Middle frontal gyrus (tissue), 1 donor: ENCODE results near the gene C1orf210.

Experiments
- DNase-seq: peaks from one replicate; pipeline ENCODE4 v3.0.0-alpha.2; 2015; ENCODE audit warnings: low spot score; ENCODE audit errors: extremely low spot score

Gene C1orf210

DNA sequence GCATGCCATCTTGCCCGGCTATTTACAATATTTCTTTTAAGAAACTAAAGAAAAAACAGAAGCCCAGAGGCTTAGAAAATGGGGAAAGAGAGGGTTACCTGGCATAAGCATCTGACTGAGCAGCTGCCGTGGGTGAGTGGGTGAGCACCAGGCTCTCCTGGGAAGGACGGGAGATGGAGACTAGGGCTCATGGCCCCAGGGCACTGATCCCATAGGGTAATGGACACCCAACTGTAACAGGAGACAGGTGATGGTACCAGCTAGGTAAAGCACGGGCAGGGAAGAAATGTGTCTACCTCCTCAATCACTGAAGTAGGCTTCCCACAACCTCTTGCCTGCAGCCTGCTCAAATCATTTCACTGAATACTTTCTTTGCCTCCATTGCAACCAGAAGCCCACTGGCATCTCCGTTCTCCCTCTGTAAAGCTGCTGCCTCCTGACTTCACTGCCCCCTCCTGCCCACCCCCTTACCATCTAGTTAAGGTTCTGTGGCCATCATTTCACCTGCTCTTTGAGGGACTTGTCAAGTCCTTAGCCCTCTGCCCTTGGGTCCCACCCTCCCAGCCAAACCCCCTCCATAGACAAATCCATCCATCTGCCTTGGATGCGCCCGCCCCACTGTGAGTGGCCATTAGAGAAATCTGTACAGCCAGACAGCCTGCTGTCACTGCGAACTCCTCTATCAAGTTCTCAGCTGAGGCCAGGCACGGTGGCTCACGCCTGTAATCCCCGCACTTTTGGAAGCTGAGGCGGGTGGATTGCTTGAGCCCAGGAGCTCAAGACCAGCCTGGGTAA lies 9.4 kb downstream of the C1orf210 start:
- no peak for DNase-seq

DNA sequence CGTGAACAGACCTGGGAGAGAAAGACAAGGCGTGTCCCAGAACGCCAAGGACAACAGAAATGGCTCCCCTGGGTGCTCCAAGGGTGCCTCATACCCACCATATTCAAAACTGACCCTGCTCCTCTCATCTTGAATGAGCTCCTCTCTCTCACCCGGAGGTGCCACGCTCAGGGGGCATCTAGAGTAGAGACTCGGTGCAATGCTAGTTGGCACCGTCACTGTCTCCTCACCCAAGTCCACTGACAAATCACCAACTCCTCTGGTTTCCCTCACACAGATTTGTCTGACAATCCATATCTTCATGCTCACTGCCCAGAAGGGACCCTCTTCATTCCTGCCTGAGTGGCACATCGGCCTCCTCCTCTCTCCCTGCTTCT lies 10.6 kb downstream of the C1orf210 start:
- no peak for DNase-seq

DNA sequence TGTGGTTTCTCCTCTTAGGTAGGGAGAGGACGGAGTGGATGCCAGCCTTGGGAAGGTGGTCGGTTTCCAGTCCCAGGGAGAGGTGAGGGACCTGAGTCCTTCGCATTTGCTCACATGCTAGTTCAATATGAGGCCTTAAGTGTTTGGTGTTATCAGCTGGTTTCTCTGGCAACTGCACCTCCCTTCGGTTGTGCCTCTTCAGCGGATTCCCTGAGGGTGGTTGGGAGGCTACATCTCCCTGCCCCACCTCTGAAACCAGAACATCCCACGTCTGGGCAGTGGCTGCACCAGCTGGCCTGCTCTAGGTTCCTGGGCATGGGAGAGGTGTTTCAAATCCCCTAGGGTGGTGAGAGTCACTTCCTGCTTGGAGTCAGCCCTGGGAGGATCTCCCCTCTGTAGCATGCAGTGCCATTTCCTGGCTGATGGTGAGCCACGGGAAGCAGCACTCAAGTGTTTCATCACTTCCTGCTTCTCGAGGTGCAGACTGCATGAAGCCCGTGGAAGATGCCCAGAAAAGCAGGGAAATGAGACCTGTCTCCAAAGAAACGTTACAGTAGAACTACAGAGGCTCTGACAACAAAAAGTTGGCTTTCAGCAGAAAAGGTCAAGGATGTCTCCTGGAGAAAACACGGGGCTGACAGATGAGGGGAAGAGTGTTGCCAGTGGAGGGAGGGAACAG lies 11.1 kb downstream of the C1orf210 start:
- DNase-seq, result no peak

DNA sequence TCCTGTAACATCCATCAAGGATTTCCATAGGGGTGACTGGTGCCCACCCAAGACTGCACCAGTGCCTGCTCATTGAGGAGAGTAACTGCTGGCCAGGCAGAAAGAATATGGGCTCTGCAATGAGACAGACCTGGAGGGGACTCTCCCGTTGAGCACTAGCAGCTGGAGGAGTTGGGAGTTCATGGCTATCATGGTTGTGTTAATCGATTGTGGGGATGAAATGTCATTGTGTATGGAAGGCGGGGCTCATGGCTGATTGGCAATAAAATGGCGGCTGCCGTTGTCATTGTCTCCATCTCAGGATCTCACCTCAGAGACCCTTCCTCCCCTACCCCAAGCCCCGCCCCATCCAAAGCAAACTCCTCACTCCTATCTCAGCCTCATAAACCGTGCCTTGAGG lies 11.7 kb downstream of the C1orf210 start:
- no peak for DNase-seq

DNA sequence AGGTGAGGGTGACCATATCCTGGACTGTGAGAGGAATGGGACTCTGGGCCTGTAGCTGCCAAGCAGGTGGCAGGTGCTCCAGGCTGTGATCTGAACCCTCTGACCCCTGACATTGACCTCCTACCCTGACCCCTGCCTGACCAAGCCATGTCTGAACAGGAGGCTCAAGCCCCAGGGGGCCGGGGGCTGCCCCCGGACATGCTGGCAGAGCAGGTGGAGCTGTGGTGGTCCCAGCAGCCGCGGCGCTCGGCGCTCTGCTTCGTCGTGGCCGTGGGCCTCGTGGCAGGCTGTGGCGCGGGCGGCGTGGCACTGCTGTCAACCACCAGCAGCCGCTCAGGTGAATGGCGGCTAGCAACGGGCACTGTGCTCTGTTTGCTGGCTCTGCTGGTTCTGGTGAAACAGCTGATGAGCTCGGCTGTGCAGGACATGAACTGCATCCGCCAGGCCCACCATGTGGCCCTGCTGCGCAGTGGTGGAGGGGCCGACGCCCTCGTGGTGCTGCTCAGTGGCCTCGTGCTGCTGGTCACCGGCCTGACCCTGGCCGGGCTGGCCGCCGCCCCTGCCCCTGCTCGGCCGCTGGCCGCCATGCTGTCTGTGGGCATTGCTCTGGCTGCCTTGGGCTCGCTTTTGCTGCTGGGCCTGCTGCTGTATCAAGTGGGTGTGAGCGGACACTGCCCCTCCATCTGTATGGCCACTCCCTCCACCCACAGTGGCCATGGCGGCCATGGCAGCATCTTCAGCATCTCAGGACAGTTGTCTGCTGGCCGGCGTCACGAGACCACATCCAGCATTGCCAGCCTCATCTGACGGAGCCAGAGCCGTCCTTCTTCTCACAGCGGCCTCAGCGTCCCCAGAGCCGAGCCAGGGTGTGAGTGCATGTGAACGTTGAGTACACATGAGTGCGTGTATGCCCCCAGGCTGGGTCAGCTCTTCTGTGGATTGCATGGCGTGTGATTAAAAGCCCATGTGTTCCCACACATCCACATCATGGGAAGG lies 12.5 kb downstream of the C1orf210 start:
- DNase-seq, result no peak

DNA sequence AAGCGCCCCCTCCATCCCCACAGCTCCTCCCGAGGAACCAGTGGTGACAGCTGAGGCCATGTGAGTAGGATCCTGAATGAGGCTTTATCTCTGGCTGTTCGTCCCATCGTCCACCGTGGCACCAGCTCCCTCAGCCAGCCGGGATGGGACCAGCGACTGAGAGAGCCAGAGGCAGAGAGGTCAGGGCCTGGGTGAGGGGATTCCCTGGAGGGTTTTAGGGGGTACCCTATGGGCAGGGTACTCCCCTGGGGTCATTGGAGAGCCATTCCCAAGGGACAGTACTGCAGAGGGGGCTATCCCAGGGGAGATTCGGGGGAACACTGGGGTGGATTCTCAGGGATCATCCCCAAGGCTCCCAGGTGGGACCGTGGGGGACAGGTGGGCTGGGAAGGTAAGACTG lies 13.2 kb downstream of the C1orf210 start:
- DNase-seq, result peak; percentile 9

DNA sequence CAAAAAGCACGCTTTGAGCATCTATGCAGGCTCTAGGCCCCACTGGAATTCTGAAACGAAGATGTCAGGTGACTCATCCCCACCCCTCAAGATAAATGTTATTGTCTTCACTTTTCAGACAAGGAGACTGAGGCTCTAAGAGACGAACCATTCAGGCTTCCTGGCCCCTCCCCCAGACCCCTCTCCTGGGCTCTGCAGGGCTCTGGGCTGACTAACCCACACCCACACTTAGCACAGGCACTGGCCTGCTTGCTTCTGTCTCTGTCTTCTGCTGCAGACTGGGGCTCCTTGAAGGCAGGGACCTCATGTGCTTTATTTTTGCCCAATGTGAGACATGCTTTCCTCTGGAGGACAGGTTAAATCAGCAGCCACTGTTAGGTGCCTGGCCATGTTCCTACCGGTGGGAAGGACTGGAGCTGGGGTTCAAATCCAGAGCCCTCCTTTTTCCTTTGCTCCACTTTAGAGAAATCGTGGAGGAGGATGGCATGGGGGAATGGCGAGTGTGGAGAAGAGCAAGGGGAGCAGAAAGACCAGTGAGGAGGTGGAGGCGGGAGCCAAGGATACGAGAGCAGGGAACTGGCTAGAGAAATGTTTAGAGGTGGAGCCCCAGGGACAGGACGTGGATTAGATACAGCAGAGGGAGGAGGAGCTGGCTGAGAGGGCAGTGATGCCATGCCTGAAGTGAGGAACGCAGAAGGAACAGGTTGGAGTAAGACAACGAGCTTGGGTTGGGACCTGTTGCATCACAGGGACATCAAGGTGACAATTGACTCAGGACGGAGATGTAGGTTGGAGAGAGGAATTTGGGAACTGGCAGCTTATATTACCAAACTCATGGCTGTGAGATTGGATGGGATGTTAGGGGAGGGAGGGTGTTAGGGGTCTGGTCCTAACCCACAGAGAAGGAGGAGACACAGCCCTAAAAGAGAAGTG lies 13.9 kb downstream of the C1orf210 start:
- DNase-seq, result no peak

DNA sequence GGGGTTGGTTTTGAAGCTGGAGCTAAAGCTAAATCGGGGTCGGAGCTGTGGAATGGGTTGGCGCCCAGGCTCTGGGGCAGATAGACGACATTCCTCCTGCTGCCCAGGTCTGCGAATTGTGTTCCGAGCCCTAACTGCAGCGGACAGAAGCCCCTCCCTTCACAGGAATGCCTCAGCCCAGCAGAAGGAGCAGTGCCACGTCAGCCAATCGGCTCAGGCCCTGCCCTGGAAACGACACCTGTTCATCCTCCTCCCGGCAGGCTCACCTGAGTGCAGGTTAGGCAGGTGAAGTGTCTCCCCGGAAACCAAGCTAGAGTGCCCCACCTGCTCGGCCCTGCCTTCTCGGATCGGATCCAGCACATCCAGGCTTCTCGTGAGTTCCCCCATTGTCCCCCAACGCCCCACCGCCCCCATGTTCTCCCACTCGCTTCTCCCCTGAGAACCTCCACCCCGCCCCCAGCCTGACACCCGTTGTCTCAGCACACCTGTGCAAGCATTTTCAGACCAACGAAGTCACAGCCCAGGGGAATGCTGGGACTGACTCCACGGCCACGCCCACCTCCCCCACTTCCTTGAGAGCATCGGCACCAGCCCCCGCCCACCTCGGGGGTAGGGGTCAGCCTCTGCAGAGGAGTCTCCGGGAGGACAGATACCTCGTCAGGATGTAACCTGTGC lies 14.8 kb downstream of the C1orf210 start:
- DNase-seq, result no peak

DNA sequence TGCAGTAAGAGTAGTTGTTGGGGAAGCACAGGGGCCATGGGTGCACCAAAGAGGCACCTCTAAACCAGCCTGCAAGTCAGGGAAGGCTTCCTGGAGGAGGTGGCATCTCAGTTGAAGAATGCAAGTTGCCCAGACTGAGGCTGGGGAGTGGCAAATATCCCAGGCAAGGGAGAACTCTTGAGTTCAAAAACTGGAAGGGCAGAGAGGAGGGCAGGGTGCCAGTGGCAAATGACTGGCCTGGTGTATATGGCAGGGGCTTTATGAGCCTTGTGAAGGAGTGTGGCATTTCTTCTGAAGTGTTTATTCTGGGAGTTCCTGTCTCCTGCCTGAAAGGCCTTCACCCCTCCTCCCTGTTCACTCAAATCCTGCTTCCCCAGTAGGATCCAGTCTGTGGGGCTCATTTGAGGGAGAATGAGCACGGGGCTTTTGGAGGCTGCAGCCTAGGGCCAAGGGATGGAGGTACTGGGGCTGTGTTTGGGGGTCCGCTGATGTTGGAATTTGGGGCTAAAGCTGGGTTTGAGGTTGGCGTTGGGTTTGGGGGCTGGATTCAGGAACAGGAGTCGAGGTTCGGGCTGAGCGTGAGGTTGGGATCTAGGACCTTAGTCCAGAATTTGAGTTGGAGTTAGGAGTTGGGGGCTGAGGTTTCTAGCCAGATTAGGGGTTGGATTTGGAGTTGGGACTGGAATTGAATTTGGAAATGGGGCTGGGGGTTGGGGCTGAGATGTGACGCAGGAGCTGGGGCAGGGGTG lies 15.6 kb downstream of the C1orf210 start, which contains the start of gene TMEM125:
Gene TMEM125, plus strand, starts transcription at position 357 of the 749 bp plus-strand sequence. CDS start 2,740 bp downstream, outside the sequence.
- no peak for DNase-seq

DNA sequence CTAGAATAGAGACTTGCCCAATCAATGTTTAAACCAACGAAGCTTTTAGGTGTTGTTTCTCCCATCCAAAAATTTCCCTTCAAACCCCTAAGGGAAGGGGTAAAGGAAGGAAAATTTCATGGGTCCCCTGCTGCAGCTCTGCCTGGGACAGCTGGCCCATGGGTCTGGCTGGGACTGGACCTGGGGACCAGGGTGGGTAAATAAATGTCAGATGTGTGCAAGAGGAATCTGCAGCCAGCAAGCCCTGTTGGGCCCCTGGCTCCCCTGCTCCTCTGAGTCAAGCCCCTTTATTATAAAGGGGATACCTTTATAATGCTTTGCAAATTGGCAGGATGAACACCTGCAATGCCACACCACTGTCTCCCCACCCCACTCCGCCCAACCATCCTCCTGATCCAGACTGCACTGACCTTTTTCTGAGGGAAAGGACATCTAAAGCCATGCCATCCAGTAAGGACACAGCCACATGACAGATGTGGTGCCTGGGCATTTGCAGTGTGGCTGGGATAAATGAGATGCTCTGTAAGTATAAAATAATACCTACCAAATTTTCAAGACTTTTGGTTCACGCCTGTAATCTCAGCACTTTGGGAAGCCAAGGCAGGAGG lies 17.5 kb downstream of the C1orf210 start:
- DNase-seq, result no peak

DNA sequence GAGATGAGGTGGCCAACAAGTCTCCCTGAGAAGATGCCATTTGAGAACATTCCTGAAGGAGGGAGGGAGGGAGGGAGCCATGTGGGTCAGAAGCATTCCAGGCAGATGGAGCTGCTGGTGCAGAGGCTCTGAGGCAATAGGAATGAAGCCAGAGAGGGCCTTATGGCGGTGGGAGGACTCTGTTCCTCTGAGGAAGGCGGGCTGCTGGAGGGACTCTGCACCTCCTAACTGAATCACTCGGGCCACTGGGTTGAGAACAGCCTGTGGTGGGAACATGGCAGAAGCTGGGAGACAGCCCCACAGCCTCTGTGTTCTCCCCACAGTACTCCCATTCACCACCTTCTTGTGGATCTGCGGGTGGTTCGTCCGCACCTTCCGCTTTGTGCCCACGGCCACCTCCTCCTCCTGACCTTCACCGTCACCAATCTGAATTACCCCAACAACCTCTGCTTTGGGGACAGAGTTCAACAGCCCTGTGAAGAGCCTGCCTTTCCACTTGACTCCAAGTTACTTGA lies 18.0 kb downstream of the C1orf210 start:
- DNase-seq, result no peak

DNA sequence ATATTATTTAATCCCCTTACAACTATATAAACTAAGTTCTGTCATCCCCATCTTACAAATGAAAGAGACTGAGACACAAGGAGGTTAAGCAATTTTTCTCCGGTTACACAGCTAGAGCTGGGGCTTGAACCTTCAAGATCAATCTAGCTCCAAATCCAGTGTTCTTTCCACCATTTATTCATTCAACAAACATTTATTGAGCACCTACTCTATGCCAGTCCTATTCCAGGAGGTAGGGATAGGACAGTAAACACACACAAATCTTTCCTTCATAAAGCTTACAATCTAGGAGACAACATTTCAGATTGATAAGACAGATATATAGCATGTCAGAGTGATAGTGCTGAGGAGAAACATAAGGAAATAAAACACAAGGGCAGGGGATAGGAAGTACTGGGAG lies 18.5 kb downstream of the C1orf210 start:
- DNase-seq, result no peak

DNA sequence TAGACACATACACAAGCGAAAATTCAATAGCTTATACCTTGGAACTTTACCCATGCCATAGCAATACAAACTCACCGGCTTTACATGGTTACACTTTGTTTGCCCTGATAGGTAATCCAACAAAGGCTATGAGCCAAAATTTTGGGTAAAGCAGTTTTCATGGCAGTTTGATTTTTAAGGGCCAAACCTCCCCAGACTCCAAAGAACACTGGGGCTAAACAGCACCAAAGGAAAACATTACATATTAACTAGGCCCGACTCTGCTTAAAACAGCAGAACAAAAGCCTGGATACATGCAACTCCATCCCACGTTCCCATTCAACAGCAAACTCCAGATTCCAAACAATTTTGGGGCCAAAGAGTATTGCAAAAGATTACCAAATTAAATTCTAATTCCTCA lies 19.9 kb downstream of the C1orf210 start:
- DNase-seq, result no peak

DNA sequence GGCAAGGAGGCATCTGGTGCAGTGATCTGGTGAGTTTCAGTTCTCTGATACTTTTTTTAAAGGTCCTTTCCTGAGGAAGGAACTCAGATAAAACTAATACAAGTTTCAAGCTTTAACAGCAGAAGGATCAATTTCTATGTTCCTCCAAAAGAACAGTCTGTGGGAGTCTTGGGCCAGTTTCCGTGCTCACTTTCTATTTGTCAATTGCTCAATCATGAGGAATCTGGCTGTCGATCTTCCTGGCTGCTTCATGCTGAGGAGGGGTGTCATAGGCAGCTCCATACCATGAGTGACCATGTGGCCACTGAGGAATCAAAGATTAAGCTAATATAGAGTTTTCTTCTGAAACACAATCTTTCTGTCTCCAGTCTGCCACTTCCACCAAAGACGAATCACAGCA lies 27.0 kb downstream of the C1orf210 start:
- no peak for DNase-seq

DNA sequence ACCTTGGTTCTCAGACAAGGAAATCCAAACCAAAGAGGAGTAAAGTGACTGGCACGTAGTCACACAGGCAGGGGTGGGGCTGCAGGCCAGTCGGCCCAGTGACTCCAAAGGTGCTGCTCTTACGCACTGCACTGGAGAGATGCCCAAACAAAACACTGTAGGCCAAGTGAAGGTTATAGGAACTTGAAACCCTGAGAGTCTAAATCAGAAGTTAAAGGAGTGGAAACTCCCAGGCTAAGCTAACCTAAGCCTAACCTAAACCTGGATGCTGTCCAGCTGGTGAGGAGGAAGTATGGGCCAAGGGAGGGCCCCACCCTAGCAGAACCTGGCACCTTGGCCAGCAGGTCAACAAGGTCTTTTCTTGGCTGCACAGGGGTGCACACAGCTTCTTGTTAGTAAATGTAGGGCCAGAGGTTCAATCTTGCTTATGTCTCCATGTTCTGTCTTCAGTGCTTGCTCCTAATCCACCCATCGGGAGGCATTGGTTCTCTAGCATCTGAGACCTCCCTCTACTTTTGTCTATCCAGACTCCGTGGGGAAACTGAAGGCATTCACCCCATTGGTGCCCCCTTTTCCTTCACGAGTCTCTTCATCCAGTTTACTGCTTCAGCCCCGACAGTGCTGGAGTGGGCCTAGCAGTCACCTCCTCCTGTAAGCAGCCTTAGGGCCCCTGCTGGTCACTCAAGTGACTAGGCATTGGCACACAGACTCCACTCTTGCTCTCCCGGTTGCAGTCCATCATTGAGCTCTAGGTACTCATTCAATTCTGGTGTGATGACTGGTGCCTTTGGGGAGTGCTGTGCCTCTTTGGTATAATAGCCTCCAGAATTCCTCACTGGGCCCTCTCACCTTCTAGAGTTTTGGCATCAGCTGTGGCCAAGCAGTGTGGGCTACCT lies 28.5 kb downstream of the C1orf210 start:
- no peak for DNase-seq

DNA sequence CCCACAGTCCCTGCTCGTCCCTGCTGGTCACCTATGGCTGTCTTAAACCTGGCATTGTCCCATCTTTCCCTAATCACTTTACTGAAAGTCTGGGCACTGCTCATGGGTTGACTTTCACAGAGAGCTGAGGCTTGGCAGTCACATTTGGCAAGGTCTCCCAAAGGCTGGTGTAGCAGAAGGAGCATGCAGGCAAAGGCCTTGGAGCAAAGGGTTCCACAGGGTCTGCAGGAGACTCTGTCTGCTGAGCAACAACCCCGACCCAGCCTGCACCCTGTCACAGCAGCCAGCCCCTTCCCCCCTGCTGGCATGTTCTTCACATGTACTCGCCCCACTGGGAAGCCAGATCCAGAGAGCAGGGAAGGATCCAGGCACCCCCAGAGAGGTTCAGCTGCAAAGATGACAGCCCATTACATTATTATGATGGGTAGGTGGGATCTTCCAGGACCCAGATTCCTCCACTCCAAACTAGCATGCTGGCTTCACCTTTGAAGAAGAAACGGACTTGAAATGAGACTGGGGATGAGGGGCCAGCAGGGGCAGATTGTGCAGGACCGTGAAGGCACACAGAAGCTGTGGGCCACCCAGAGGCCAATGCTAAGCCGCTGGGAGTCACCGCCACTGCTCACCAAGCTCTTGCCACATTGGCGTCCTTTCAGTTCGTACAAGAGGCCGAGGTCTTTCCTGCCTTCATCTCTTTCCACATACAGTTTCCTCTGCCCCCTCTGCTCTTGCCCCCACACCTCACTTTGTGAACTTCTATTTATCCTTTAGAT lies 29.8 kb downstream of the C1orf210 start:
- no peak for DNase-seq

DNA sequence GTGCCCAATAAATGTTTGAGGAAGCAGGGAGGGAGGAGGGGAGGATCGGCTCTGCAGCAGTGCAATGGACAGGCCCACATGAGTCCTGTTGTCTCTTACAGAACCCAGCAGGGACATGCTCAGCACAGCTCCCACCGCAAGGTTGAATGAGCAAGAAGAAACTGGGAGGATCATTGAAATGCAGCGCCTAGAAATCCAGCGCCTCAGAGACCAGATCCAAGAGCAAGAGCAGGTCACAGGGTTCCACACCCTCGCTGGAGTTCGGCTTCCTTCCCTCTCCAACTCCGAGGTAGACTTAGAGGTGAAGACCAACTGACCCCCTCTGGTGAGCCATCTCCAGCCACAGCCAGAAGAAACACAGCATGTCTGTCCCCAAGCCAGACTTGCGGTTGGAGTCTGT lies 31.5 kb downstream of the C1orf210 start:
- no peak for DNase-seq
